Measurements from ENCODE around the gene CDK7.

GRCh38 chr5:69292306-69292705 is 57.6 kb downstream of the CDK7 start:
- TF ChIP-seq POLR2A (IDR thresholded peaks at IDR 0.05): no peak
- TF ChIP-seq CTCF (IDR thresholded peaks at IDR 0.05): no peak

All from uterus (tissue), 2 donors.